Activated T-helper 17 cell treated with anti-CD3 and anti-CD28 coated beads, Interleukin-2, amount 50 U/mL, for 72 hours (primary cell): Measurements from ENCODE around the gene TMEM223. TPM values are rescaled to one million over a fixed set of nuclear protein-coding genes. Genes with fewer than 3 reads are reported as not detected.
"Not testable (repeated sequence)": the region's sequence is repeated elsewhere in the genome, so short reads cannot be mapped to it uniquely, and the experiment has no call there.

ENCODE experiments used
- ATAC-seq: fragments of 150-1000 bp; cut with Tn5 transposase; replicated peaks from 2 replicates; pipeline ENCODE4 v1.10.0; 2021; ENCODE audit warnings: mild to moderate bottlenecking, moderate library complexity
- H3K27ac Mint-ChIP-seq: one replicate; pipeline ENCODE4 v1.8.0; 2022; ENCODE audit warnings: mixed read lengths
- H3K27me3 Mint-ChIP-seq: one replicate; pipeline ENCODE4 v1.8.0; 2022; ENCODE audit warnings: mixed read lengths
- H3K36me3 Mint-ChIP-seq: one replicate; pipeline ENCODE4 v1.8.0; 2022; ENCODE audit warnings: low read depth, mild to moderate bottlenecking, mixed read lengths
- H3K4me1 Mint-ChIP-seq: one replicate; pipeline ENCODE4 v1.8.0; 2022; ENCODE audit warnings: mixed read lengths
- H3K4me3 Mint-ChIP-seq: one replicate; pipeline ENCODE4 v1.8.0; 2022; ENCODE audit warnings: mild to moderate bottlenecking, mixed read lengths
- H3K9me3 Mint-ChIP-seq: one replicate; pipeline ENCODE4 v1.8.0; 2022; ENCODE audit warnings: mixed read lengths
- total RNA-seq, 2 donors: library from RNA; stranded (reverse); gene quantifications; one replicate each; pipeline ENCODE4 v1.2.3, GENCODE V29; 2022

The TMEM223 gene
- total RNA-seq, 2 donors from 2014 or later: 6.2 to 16.2 TPM

- Mint-ChIP-seq H3K4me3 (peak overlapping the region; percentile 86), H3K9me3 (no peaks in the 10 kb centered on the region), H3K27ac (peak overlapping the region; percentile 95), H3K4me1 (peaks cover 10% of the 10 kb centered on the region), H3K36me3 (peaks cover 19% of the 10 kb centered on the region), H3K27me3 (no peaks in the 10 kb centered on the region)
- no peak for ATAC-seq
Observed at GRCh38 chr11:62752994-62753735, 38.6 kb downstream of the TMEM223 start.

GRCh38 chr11:62752177-62752785 is 39.5 kb downstream of the TMEM223 start:
- Mint-ChIP-seq H3K4me1 (peaks cover 10% of the 10 kb centered on the region), H3K4me3 (peak overlapping the region; percentile 86), H3K27me3 (no peaks in the 10 kb centered on the region), H3K27ac (no peak overlapping the region), H3K36me3 (peaks cover 19% of the 10 kb centered on the region), H3K9me3 (no peaks in the 10 kb centered on the region)
- no peak for ATAC-seq

- ATAC-seq, H3K27ac Mint-ChIP-seq, H3K9me3 Mint-ChIP-seq, H3K27me3 Mint-ChIP-seq, H3K4me3 Mint-ChIP-seq: not testable (repeated sequence)
- Mint-ChIP-seq H3K4me1 (peaks cover 10% of the 10 kb centered on the region), H3K36me3 (peaks cover 19% of the 10 kb centered on the region)
Observed at GRCh38 chr11:62749931-62750330, 41.9 kb downstream of the TMEM223 start.

GRCh38 chr11:62747475-62748160 is 44.2 kb downstream of the TMEM223 start:
- Mint-ChIP-seq H3K27me3 (no peaks in the 10 kb centered on the region), H3K4me3 (no peak overlapping the region), H3K36me3 (peaks cover 10% of the 10 kb centered on the region)

More at GRCh38 chr11:62747475-62748160, 44.2 kb downstream of the TMEM223 start:
- Mint-ChIP-seq H3K4me1 (peaks cover 10% of the 10 kb centered on the region), H3K27ac (no peak overlapping the region), H3K9me3 (no peaks in the 10 kb centered on the region)
- no peak for ATAC-seq

Other genes starting within 250 kb of the TMEM223 start
- 100 to 1,000 TPM; 155 to 336 TPM for gene AHNAK, start 245.2 kb downstream of the TMEM223 start, total RNA-seq
- gene EEF1G, start 218.1 kb downstream of the TMEM223 start, total RNA-seq: 1,000 to 10,000 TPM; 1,690 to 1,865 TPM
- gene TUT1, start 200.5 kb downstream of the TMEM223 start, total RNA-seq: 10 to 100 TPM; 23.8 to 25.7 TPM
- 100 to 1,000 TPM; 142 to 198 TPM for gene MTA2, start 190.1 kb downstream of the TMEM223 start, total RNA-seq
- 100 to 1,000 TPM; 122 to 130 TPM for gene EML3, start 179.2 kb downstream of the TMEM223 start, total RNA-seq
- 1 to 10 TPM; 2.0 to 3.0 TPM for gene ROM1, start 178.7 kb downstream of the TMEM223 start, total RNA-seq
- gene B3GAT3, start 170.0 kb downstream of the TMEM223 start, total RNA-seq: 10 to 100 TPM; 60.5 to 71.9 TPM
- gene GANAB, start 145.4 kb downstream of the TMEM223 start, total RNA-seq: 100 to 1,000 TPM; 226 to 266 TPM
- gene INTS5, start 138.7 kb downstream of the TMEM223 start, total RNA-seq: 10 to 100 TPM; 26.5 to 27.8 TPM
- gene C11orf98, start 126.8 kb downstream of the TMEM223 start, total RNA-seq: 10 to 100 TPM; 65.0 to 89.6 TPM
- 10 to 100 TPM; 23.6 TPM for gene CSKMT, start 126.7 kb downstream of the TMEM223 start, total RNA-seq
- gene UQCC3, start 120.3 kb downstream of the TMEM223 start, total RNA-seq: 1 to 10 TPM; 2.5 to 2.7 TPM
- 10 to 100 TPM; 27.0 to 28.5 TPM for gene LBHD1, start 119.7 kb downstream of the TMEM223 start, total RNA-seq
- 10 to 100 TPM; 70.7 to 93.4 TPM for gene UBXN1, start 112.9 kb downstream of the TMEM223 start, total RNA-seq
- under 1 TPM; 0.45 to 0.56 TPM for gene LRRN4CL, start 102.5 kb downstream of the TMEM223 start, total RNA-seq
- gene BSCL2, start 84.6 kb downstream of the TMEM223 start, total RNA-seq: 10 to 100 TPM; 31.1 to 39.2 TPM
- gene GNG3, start 84.3 kb downstream of the TMEM223 start, total RNA-seq: not detected
- 10 to 100 TPM; 54.0 to 60.1 TPM for gene HNRNPUL2, start 64.5 kb downstream of the TMEM223 start, total RNA-seq
- 10 to 100 TPM; 49.9 to 56.2 TPM for gene TTC9C, start 63.5 kb downstream of the TMEM223 start, total RNA-seq
- gene ZBTB3, start 37.8 kb downstream of the TMEM223 start, total RNA-seq: 10 to 100 TPM; 12.8 to 13.9 TPM
- gene POLR2G, start 30.4 kb downstream of the TMEM223 start, total RNA-seq: 100 to 1,000 TPM in 1 of 2 donors, 10 to 100 TPM in 1; 92.0 to 114 TPM
- gene TAF6L, start 20.6 kb downstream of the TMEM223 start, total RNA-seq: 10 to 100 TPM; 14.1 to 27.5 TPM
- 10 to 100 TPM; 18.6 to 20.9 TPM for gene TMEM179B, start 4.6 kb downstream of the TMEM223 start, total RNA-seq
- 100 to 1,000 TPM in 1 of 2 donors, 10 to 100 TPM in 1; 85.8 to 115 TPM for gene NXF1, start 13.4 kb upstream of the TMEM223 start, total RNA-seq
- gene STX5, start 40.0 kb upstream of the TMEM223 start, total RNA-seq: 10 to 100 TPM; 23.4 to 32.0 TPM
- under 1 TPM; 0.82 TPM for gene TEX54, start 40.8 kb upstream of the TMEM223 start, total RNA-seq
- gene WDR74, start 47.6 kb upstream of the TMEM223 start, total RNA-seq: 100 to 1,000 TPM in 1 of 2 donors, 10 to 100 TPM in 1; 70.3 to 104 TPM
- gene SLC3A2, start 88.9 kb upstream of the TMEM223 start, total RNA-seq: 100 to 1,000 TPM; 176 to 287 TPM
- not detected for gene CHRM1, start 129.4 kb upstream of the TMEM223 start, total RNA-seq
- gene SLC22A6, start 193.0 kb upstream of the TMEM223 start, total RNA-seq: not detected
- gene SLC22A8, start 223.8 kb upstream of the TMEM223 start, total RNA-seq: not detected